ENCODE data around the gene DNAI1.

The DNAI1 gene

DNA sequence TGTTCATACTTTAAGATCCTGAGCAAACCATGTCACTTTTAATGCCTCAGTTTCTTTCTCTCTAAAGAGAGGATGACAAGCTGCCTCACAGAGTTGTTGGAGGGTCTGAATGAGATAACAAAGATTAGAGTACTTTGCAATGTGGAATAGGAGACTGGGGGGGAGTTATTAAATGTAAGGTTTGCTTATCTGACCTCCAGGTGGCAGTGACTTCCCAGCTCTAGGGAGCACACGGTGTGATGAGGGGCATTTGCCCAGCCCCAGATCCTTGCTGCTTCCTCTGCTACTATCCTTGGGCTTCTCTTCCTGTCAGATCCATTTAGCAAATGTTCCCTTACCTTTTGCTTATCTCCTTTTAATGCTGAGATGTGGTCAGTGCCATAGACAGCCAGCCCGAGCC is 33.4 kb downstream of the DNAI1 start:
- no peak for DNase-seq

DNA sequence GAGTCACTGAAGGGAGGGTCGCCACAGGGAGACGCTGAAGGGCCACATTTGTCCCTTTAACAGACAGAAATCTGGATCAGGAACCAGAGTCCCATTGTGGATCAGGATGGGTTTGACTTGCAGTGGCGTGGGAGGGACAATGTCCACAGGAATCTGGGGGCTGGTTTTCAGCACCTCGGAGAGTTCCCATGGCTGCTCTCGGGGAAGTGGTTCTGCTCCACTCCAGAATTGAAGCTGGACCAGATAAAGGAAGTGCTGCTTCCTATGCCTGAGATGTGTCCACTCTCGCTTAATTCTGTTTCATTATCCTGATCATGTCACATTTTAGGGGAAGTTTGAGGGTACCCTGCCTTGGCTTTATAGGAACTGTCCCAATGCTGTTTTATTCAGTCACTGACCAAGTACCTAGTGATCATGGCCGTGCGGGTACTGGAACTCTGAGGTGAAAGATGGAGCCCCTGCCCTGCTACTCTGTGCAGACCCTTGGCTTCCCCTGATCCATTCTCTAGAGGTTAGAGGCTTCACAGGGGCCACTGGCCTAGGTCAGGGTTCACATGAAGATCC is 35.4 kb downstream of the DNAI1 start:
- no peak for DNase-seq

DNA sequence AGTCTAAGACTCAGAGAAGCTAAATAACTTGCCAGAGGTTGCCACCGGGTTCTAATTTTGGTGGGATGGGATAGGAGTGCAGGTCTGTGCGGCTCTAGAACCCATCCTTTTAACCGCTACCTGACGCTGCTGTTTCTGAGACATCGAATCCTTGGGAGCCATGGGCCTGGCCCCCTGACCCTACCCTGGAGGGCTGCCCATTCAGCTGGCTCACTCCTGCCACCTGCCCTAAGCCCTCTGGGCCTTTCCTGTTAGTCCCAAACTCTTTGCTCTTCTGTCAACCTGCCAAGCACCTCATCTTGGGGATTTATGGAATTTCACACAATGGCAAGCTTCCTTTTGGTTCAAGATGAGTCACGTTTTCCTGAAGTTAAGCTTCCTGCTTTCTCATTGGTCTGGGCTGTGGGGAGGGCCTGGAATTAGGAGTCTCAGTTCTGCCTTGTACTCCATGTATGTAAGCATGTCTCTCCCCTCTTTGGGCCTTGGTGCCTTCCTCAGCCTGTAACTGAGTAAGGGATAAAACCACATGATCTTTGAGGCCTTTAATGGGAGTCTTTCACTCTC is 37.6 kb downstream of the DNAI1 start:
- DNase-seq: no peak

DNA sequence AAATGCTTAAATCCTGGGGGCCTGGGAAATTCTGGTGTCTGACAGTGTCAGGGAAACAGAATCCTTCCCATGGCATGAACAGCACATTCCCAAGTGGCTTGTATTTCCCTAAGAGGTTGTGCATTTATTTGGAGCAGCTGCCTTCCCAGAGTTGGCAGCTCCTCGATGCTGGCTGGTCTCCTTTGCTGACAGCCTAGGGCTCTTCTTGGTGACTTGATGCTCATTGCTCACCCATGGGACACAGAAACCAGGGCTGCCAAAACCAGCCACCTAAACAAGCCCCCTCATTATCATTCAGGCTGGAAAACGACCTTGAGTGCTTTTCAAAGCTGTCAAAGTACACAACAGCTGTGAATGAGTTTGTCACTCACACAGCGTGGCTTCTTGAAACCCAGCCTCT is 39.9 kb downstream of the DNAI1 start:
- DNase-seq: no peak

DNA sequence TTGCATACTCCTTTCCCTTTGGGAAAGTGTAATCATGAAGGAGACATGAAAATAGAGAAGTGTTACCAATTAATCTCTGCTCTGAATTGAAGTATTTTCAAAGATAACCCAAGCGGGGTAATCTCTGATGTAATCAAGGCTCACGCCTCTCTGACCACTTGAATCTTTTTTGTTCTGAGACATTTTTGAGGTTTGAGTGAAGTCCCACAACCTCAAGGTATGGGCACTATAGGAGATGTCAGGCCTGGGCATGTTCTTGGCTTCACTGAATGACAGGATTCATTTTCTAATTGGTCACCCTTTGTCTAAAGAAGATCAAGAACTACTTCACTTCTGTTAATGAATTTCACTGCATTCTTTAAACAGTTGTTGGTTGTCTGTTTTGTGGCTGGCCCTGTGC is 40.5 kb downstream of the DNAI1 start:
- DNase-seq: no peak

DNA sequence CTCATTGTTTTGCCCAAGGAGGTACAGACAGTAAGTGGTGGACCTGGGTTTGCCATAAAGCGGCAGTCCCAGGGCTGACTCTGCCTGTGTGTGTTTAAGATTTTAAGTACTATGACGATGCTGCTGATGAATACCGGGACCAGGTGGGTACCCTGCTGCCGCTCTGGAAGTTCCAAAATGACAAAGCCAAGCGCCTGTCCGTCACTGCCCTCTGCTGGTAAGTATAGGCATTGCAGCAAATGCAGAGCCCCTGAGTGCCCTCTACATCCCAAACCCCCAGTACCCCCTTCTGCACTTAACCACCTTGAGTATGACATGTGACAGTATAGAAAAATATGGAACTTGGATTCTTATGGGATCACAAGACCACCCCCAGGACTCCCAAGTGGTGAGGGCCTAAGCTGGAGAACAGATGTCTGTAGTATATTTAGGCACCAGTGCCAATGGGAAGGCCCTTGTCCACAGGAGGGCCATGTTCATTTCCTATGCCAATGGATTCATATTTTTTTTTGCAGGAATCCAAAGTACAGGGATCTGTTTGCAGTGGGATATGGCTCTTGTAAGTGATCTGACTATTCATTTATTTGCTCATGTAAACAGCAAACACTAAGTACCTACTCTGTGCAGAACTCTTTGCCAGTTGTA is 42.1 kb downstream of the DNAI1 start:
- DNase-seq: peak; percentile 49

DNA sequence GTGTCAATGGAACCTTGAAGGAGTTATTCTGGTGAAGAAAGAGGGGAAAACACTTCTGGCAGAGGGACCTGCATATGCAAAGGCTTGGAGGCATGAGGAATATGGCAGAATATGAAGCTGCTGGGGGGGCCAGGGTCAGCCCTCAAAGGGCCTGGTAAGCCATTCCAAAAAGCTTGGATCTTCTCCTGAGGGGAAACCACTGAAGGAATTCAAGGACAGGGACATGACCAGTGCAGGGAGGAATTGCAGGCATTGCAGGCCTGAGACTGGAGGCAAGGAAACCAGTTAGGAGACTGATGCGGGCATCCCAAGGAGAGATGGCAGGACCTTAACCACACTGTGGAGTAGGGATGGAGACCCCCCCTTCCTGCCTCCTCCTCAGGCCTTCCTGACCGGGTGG is 42.8 kb downstream of the DNAI1 start:
- DNase-seq: no peak

DNA sequence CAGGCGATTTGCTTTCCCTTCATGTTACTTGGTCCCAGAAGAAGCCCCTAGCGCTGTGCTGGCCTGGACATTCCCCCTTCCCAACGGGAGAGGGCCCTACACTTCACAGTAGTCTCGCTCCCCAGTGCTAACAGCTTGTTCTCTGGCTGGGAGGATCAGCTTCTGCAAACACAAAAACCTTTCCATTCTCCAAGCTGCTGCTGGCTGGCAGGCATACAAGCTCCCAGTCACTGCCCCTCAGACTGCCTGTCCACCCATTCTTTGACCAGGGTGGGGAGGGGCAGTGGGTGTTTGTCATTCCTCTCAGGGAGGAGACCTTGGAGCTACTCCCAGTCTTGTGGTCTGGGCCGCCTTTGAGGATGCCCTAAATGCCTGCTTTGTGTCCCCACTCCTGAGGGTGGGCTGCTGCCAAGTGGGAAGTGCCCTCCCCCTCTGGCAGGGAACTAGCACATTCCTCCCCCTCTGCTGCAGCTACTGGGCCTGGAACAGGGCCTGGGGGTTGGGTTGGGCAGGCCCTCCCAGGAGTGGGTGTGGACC is 43.4 kb downstream of the DNAI1 start:
- DNase-seq: no peak

DNA sequence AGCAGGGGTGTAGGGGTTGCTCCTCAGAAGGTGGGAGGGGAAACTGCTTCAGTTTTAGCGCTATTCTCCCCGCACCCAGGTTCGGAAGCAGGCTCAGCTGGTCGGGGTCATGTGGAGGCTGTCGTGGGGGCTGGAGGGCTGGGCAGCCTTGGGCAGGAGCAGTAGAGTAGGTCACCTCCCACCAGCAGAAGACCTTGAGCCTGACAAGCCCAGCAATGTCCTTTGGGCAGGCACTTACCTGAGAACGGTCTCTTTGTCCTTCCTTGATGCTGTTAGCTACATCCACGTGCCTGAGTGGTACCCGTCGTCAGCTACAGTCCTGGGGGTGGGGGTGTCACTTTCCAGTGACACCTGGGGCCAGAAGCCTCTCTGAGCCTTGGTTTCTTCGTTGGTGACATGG is 43.9 kb downstream of the DNAI1 start:
- DNase-seq: no peak

DNA sequence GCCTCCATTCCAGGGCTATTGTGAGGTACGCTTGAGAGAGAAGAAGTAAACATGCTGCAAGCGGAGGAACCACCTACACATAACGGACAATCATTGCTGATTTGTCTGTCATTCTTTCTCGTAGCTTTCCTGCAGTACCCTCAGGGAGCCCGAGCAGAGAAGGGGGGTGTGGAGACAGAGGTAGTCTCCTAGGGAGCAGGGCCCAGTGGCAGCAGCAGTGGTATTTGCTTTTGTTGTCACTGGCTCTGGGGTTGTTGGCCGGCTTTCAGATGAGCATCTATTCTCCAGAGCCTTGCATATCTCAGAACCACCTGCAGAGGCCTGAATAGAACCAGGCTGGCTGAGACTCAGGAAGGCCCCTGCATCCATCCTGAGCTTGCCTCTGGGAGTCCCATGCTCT is 44.3 kb downstream of the DNAI1 start:
- no peak for DNase-seq

DNA sequence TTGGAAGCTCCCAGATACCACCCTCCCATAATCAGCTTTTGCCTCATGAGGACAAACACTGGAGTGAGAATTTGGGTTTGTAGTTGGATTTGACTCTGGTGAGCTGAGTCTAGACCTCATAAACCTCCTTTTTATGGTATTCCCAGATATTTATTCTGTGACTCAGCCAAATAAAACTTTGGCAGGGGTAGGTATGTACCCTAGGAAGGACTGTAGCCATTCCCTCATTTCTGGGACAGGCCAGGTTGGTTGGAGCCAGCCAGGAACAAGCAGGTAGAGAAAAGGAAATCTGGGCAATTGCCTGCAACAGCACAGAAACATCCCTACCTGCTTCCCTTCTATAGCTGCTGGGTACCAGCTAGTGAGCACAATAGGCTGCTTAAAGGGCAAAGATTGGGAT is 44.8 kb downstream of the DNAI1 start:
- DNase-seq: no peak

DNA sequence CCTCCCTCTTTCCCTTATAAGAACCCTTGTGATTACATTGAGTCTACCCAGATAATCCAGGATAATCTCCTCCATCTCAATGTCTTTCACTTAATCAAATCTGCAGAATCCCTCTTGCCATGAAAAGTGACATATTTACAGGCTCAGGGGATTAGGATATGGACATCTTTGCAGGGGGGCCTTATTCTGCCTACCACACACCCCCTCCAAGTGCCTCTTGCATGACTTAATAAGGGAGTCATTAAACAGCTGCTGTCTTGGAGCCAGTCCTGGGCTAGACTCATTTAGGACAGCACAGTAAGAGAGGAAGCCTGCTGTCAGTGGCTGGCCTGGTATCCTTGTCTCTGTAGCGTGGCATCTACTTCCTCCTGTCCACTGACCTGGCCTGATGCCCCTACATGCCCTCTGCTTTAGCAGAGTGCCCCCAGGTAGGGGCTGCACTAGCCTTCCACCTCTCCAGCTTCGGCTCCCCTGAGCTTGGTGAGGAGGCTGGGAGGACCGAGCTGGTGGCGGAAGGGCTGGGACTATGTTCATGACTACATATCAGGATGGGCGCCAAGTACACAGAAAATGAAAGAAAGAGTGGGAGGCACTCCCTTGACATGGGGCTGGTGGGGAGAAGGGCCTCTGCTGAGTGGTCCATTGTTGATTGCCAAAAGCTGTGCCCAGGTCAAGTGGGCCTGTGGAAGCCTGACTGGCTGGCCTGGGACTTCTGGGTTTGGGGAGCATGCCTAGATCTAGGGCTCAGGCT is 46.9 kb downstream of the DNAI1 start:
- DNase-seq: no peak

DNA sequence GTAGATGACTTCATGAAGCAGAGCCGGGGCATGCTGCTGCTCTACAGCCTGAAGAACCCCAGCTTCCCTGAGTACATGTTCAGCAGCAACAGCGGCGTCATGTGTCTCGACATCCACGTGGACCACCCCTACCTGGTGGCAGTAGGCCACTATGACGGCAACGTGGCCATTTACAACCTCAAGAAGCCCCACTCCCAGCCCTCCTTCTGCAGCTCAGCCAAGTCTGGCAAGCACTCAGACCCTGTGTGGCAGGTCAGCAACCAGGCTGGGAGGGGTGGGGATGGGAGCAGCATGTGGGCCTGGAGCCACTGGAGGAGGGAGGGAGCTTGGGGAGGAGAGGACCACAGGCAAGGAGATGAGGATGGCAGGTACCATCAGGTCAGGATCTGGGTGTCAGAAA is 48.0 kb downstream of the DNAI1 start:
- no peak for DNase-seq

DNA sequence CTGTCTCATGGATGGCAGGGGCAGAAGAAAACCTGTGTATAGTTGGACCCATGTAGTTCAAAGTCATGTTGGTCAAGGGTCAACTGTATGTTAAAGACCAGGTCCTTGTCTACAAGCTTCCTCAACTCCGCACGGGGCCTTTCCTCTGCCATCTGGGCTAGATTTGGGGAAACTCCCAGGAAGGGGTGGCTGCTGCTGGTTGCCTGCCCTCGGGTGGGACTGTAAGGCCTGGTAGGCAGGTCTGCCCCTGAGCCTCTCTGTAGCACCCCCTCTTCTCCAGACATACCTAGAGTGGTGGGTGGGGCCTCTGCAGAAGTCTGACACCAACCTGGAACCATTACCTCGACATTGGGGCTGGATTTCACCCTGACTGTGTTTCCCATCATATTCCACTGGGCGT is 49.0 kb downstream of the DNAI1 start:
- no peak for DNase-seq

DNA sequence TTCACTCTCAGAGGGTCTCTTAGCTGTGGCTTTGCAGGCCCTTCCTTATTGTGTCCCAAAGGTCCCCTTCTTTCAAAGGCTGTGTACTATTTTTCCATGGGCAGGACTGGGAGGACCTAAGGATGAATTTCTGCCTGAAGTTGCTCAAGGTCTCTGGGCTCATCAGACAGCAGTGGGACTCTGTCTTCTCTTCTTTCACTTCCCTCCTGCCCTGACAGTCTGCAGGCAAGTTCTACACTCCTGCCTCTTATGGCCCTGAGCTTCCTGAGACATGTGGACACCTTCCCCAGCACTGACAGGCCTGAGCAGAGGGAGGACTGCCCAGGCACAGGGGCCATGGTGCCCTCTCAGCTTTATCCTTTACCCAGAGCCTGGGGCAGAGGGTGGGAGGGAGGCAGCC is 49.4 kb downstream of the DNAI1 start:
- no peak for DNase-seq

DNA sequence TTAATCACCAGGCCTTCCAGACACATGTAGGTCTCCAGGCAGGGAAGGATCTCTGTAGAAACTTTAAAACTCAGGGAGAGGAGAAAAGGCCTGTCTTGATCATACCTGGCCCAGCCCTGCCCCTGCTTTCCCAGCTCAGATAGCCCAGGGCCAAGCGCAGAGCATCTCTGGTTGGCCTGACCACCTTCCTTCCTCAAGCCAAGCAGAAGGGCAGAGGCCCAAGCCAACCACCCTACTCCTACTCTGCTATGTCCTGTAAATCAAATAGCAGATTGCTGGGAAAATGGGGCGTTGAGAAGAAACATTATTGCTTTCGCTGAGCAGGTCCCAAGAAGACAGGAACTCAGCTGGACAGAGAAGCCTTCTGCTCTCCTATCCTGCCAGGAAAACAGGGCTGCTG is 49.9 kb downstream of the DNAI1 start:
- no peak for DNase-seq

DNA sequence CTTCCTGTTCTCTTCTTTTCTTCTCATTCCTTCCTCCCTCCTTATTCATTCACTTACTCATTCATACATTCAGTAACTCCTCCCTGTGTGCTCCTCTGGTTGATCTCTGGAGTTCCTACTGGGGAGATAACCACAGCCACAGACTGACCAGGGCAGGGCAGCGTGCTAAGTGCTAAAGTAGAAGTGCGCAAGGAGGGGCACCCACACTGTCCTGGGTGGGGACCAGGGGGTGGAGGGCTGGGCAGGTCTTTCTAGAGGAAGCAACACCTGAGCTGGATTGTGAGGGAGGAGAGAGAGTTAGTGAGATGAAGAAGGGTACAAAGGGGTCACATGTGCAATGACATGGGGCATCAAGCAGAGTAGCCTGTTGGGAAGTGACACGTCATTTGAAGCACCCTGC is 50.3 kb downstream of the DNAI1 start:
- DNase-seq: no peak

DNA sequence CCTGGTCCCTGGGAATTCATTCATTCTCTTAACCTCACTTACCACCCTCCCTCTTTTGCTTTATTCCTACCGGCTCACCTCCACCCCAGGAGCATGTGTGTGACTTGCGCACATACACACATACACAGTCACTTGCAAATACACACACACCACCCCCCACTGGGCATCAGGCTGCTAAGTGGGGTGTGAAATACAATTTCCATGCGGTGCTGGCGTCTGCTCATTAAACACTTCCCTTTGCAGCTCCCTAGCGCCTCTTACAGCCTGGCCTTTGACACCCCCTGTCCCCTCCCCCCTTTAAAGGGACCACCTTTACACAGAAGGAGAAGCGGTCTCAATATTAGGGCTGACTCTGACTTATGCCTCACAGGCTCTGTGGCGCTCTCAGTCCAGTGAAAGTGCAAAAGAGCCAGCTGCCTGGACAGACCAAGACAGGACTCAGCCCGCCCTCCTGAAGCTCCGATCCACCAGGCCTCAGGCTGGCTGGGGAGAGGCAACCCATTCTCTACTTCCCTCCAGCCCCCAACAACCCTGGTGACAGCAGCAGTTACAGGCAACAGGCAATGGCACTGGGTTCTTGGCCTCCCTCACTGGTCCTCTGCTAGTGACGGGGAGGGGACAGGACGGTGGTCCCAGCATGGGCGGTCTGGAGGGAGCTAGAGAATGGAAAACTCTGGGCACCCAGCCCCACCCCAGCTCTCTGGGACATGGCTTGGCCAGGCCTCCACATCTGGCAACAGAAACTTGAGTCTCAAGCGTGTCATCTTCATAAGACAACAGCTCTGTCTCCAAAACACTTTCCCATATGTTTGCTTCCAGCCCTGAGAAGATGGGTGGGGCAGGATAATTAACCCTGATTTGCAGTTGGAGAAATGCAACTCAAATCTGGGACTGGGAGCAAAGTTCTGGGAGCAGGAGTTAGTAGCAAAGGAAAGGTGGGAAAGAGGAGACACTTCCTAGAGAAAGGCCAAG is 52.2 kb downstream of the DNAI1 start:
- DNase-seq: no peak

DNA sequence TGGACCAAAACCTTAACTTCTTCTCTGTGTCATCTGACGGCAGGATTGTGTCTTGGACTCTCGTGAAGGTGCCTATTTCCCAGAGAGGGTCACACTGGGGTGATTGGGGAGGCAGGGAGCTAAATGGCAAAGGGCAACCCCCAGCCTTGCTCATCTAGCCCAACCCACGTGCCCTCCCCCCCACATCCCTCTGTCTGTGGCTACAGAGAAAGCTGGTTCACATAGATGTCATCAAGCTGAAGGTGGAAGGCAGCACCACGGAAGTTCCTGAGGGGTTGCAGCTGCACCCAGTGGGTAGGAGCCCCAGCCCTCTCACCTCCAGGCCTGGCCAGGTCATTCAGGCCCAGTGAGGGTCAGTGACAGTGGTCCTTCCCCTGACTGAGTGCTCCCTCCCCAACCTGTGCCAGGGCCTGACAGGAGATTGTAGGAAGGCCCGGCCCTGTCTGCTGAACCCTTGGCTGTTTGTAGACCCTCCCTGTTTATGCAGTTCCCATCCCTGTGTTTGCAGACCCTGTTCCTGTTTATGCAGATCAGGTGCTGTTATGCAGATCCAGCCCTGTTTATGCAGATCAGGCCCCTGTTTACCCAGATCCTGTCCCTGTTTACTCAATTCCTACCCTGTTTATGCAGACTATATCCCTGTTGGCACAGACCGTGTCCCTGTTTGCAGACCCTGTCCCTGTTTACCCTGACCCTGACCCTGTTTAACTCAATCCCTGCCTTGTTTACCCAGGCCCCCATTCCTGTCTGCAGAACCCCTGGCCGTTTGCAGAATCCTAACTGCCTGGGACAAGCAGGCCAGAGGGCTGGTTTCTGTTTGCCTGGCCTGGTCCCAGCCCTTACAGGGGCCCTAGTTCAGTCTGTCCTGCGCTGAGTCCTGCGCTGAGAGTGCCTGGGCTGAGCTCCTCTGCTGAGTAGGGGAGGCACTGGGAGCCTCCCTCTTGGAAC is 53.8 kb downstream of the DNAI1 start:
- DNase-seq: no peak

DNA sequence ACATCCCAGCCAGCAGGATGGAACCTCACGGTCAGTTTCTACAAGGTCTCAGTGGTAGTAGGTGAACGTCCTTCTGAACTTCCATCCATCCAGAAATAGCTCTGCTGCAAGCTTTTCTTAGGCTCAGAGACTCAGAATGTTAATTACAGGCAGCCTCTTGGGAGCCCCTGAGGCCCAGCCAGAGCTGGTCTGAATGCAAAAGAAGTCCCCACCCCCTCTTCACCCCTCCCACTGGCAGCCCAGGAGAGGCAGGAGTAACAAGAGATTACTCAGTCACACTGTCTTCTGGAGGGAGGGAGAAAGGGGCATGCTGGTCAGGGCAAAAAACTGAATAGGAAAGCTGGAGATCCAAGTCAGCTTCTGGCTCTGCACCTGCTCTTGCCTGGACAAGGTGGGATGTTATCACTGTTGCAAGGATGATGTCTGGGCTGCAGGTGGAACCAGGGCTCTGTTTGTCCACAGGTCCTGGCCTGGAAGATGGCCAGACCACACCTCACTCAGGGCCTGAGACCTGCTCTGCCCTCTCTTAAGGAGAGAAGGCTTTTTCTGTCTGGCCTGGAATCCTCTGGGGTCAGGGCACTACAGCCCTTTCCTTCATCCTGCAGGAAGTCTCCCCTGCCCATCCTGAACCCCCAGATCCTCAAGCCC is 55.1 kb downstream of the DNAI1 start:
- no peak for DNase-seq

DNA sequence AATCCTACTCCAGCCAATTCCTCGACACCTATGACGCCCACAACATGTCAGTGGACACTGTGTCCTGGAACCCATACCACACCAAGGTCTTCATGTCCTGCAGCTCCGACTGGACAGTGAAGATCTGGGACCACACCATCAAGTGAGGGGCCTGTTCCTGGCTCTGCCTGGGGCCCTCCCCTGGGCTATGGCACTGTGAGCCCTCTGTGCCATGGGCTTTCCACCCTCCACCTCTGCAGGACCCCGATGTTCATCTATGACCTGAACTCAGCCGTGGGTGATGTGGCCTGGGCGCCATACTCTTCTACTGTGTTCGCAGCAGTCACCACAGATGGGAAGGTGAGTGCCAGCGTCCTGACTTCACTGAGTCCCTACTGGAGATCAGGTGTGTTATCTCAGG is 55.8 kb downstream of the DNAI1 start:
- DNase-seq: no peak

Data from CD4-positive, alpha-beta T cell treated with Interferon gamma for 1 hour (primary cell).